AG20443 (cell line): Measurements from ENCODE around the gene DNAH9.

ENCODE experiments used
- DNase-seq: peaks from one replicate; pipeline ENCODE4 v3.0.0; 2012; ENCODE audit warnings: low spot score, mixed read lengths

The DNAH9 gene

GRCh38 chr17:11768981-11769380, 170.7 kb downstream of the DNAH9 start:
- no peak for DNase-seq

GRCh38 chr17:11772031-11772430, 173.8 kb downstream of the DNAH9 start:
- DNase-seq, result no peak

DNA sequence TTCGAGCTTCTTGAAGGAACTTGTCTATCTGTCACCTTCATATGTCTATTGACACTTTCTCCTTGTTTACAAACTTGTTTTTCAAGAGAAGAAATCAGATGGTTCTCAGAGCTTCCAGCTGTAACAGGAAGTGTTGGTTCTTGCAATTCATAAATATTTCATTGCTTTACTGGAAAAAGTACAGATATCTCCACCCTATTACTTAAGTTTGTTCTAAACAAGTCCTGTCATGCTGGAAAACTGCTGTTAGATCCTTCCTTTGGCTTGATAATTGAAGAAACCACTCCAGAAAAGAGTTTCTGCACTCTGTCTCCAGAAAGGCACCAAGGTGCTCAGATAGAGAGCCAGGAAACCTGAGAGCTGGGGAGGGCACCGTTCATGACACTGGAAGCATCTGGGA, 181.6 kb downstream of the DNAH9 start:
- DNase-seq, result no peak

- DNase-seq, result no peak
These were observed 182.4 kb downstream of the DNAH9 start for GRCh38 chr17:11780621-11781020.

GRCh38 chr17:11786711-11787438, 188.6 kb downstream of the DNAH9 start:
- no peak for DNase-seq

DNA sequence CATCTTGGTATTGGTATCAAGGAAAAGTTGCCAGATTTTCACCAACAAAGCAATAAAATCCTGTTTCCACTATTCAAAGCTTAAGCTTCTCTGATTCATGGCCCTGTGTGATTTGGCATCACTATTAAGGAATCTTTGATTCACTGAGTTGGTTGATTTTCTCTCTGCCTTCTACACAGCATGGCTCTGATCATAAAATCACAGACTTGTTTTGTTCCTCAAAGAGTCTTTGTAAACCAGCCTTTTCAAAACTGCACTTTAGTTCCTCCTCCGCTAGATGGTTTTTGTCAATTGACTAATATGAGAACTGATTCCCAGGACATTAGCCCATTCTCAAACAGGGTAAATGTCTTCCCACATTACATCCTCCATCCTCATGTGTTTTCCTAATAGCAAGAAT, 197.6 kb downstream of the DNAH9 start:
- DNase-seq, result no peak

- DNase-seq, result no peak
These were observed 199.5 kb downstream of the DNAH9 start for GRCh38 chr17:11797803-11798202.

- no peak for DNase-seq
These were observed 205.1 kb downstream of the DNAH9 start for GRCh38 chr17:11803231-11803969.

- no peak for DNase-seq
These were observed 206.9 kb downstream of the DNAH9 start for GRCh38 chr17:11805138-11805537.

DNA sequence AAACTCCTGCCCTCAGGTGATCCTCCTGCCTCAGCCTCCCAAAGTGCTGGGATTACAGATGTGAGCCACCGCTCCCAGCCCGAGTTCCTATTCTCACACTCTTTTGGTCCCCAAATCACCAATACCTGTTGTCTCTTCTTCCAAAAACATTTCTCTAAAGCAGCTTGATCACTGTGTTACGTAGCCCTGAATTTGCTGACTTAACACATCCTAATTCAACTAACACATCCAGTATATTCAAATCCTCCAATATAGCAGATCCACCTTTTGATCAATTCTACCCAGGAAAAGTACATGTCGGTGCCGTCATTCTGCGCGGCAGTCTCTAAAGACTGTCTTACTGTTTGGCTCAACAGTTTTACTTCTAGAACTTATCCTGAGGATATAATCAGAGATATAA, 207.7 kb downstream of the DNAH9 start:
- no peak for DNase-seq

- no peak for DNase-seq
These were observed 209.3 kb downstream of the DNAH9 start for GRCh38 chr17:11807606-11808005.

- no peak for DNase-seq
These were observed 215.0 kb downstream of the DNAH9 start for GRCh38 chr17:11813278-11813677.

GRCh38 chr17:11813871-11814270, 215.6 kb downstream of the DNAH9 start:
- no peak for DNase-seq

- no peak for DNase-seq
These were observed 216.5 kb downstream of the DNAH9 start for GRCh38 chr17:11814655-11815262.

DNA sequence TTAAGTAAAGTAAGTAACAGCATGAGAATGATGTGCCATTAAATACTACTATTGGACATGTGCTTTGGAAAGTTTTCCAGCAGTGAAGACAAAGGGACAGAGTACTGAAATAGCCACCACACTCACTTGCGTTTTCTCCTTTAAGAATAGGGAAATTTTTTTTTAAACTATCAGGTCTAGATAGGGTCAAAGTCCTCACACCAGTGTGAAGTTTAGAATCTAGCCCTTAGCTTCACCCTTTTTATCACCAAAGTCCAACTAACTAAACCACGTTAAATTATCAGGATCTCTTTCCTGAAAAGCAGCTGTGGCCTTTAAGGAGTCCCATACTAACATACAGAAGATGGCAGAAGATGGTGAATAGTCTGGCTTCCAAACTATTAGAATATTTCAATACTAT, 218.1 kb downstream of the DNAH9 start:
- no peak for DNase-seq

DNA sequence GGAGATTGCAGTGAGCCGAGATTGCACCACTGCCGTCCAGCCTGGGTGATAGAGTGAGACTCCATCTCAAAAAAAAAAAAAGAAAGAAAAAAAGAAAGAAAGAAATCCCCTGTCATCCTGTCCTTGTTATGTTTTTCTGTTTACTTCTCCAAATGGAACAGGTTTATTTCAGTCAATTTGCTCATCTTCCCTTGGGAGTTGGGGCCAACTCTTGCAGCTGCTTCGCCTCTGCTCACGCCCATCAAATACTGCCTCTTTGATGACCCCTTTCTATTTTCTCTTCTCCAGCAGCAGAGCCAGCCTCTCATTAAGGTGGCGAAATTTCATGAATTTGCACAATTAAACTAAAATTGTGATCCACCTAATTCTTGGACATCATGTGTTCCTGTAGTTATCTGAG, 225.6 kb downstream of the DNAH9 start:
- DNase-seq, result no peak

GRCh38 chr17:11825572-11826209, 227.4 kb downstream of the DNAH9 start:
- no peak for DNase-seq

DNA sequence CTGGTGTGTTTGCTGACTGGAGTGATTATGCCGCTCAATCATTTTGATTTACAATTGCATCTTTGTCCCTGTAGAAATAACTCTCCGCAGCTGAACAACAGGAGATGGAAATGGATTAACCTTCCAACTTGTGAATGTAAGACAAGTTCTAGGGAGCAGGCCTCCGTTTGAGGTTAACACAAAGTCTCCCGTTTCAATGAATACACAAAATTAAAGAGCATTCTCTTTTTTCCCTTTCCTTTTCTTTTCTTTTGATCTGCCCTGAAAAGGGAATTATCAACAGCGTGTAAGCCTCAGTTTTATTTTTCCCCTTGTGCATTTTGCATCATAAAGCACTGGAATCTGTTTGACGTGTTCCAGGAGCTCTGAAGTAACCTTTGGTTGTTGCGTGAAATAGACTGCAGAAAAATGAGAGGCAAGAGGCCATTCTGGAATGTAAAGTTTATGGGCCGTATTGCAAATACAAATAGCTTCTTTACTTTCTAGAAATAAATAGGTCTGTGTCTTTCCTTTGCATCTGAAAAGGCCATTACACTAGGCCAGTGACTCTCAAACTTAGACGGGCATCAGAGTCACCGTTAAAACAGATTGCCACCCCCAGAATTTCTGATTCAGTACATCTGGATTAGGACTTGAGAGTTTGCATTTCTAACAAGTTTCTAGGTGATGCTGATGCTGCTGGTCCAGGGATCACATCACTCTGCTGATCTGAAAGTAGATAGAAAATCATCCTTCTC, 234.3 kb downstream of the DNAH9 start:
- DNase-seq, result no peak

DNA sequence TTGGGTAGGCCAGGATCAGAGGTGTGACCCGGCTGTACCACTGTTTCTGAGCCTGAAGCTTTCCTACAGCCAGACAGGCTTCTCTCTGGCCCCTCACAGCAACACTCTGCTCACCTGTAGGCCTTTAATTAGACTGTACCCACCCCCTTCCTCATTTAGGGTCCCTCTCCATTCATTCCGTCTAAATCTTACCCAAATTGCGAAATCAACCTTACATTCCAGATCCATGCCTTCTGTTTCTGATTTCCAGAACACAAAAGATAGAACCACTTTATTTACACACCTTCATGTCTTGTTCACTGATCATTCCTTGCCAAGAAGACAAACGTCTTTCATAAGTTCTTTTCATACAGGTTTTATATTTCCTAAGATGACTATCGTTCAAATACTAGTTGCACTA, 238.2 kb downstream of the DNAH9 start:
- DNase-seq, result no peak

GRCh38 chr17:11840052-11840451, 241.8 kb downstream of the DNAH9 start:
- no peak for DNase-seq

DNA sequence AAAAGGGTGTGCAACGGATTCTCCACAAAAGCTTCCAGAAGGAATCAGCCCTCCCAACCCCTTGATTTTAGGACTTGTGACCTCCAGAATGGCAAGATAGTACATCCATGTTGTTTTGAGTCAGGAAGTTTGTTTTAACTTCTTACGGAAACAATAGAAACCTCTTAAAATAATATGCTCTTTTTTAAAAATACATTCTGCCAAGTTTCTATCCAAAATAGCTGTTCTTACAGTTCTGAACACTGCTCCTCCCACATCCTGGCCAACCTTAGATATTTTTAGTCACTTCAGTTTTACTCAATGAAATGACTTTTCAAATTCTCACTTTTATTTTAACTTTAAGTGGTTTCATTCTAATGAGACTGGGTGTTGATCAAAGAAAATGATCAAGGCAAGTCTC, 242.6 kb downstream of the DNAH9 start:
- DNase-seq, result no peak

DNA sequence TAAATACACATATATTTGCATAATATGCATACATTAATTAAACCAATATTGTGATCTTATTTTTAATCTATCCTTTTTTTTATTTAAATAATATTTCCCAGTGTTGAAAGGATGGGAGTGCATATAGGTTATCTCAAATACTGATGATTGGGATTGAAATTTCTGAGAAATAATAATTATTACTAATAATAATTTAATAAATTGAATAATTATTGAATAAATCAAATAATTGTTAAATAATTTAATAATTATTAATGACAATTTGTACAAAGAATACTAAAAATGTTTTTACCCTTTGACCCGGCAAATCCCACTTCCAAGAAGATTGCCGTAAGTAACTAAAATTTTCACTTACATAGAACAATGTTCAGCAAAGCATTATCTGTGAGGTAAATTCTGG, 250.1 kb downstream of the DNAH9 start:
- DNase-seq, result no peak
